IPS-NIHi11 (cell line): ENCODE data around the gene RNF182.
"Not testable (repeated sequence)": the region's sequence is repeated elsewhere in the genome, so short reads cannot be mapped to it uniquely, and the experiment has no call there.

Experiments
- DNase-seq: peaks from one replicate; pipeline ENCODE4 v3.0.0; 2012; ENCODE audit warnings: mixed read lengths, low spot score

RNF182 gene

GRCh38 chr6:13917141-13917540 is 7.6 kb upstream of the RNF182 start:
- no peak for DNase-seq

- DNase-seq, result no peak
Measured at GRCh38 chr6:13918686-13919250, 6.0 kb upstream of the RNF182 start.

- DNase-seq, result no peak
Measured at GRCh38 chr6:13919861-13920260, 4.9 kb upstream of the RNF182 start.

GRCh38 chr6:13920552-13920951 is 4.2 kb upstream of the RNF182 start:
- DNase-seq, result no peak

- no peak for DNase-seq
Measured at GRCh38 chr6:13922750-13923149, 2.0 kb upstream of the RNF182 start.

GRCh38 chr6:13923527-13924145 is 1.1 kb upstream of the RNF182 start:
- no peak for DNase-seq

GRCh38 chr6:13924146-13924948 is 405 bp upstream of the RNF182 start:
- DNase-seq, result no peak

GRCh38 chr6:13926378-13926777 is 1.6 kb downstream of the RNF182 start:
- no peak for DNase-seq

- no peak for DNase-seq
Measured at GRCh38 chr6:13927203-13927602, 2.5 kb downstream of the RNF182 start.

GRCh38 chr6:13929196-13929595 is 4.4 kb downstream of the RNF182 start:
- no peak for DNase-seq

- DNase-seq, result no peak
Measured at GRCh38 chr6:13931797-13932402, 7.1 kb downstream of the RNF182 start.

GRCh38 chr6:13932785-13933184 is 8.0 kb downstream of the RNF182 start:
- DNase-seq, result no peak

- no peak for DNase-seq
Measured at GRCh38 chr6:13934721-13935120, 10.0 kb downstream of the RNF182 start.

GRCh38 chr6:13935190-13935880 is 10.6 kb downstream of the RNF182 start:
- DNase-seq, result no peak

- not testable (repeated sequence) for DNase-seq
Measured at GRCh38 chr6:13935881-13936261, 11.1 kb downstream of the RNF182 start.

GRCh38 chr6:13941902-13942301 is 17.1 kb downstream of the RNF182 start:
- DNase-seq, result no peak

GRCh38 chr6:13943943-13944342 is 19.2 kb downstream of the RNF182 start:
- DNase-seq, result no peak

- no peak for DNase-seq
Measured at GRCh38 chr6:13946506-13946905, 21.8 kb downstream of the RNF182 start.

GRCh38 chr6:13947611-13948178 is 22.9 kb downstream of the RNF182 start:
- no peak for DNase-seq

GRCh38 chr6:13952101-13952500 is 27.3 kb downstream of the RNF182 start:
- DNase-seq, result no peak

- DNase-seq, result no peak
Measured at GRCh38 chr6:13953061-13953705, 28.4 kb downstream of the RNF182 start.
